Activated CD8-positive, alpha-beta memory T cell treated with anti-CD3 and anti-CD28 coated beads, Interleukin-2, amount 50 U/mL, for 4 hours (primary cell): ENCODE measurements around the gene GSX1.
"Not testable (repeated sequence)": the region's sequence is repeated elsewhere in the genome, so short reads cannot be mapped to it uniquely, and the experiment has no call there.

ENCODE experiments used
- DNase-seq: peaks from one replicate; pipeline ENCODE4 v3.0.0-alpha.2; 2020

Gene GSX1

GRCh38 chr13:27792393-27793218 lies at the start of gene GSX1:
TSS of gene GSX1 (plus strand) at chr13:27792483. CDS start at chr13:27792691, 208 bp downstream.
- no peak for DNase-seq

DNA sequence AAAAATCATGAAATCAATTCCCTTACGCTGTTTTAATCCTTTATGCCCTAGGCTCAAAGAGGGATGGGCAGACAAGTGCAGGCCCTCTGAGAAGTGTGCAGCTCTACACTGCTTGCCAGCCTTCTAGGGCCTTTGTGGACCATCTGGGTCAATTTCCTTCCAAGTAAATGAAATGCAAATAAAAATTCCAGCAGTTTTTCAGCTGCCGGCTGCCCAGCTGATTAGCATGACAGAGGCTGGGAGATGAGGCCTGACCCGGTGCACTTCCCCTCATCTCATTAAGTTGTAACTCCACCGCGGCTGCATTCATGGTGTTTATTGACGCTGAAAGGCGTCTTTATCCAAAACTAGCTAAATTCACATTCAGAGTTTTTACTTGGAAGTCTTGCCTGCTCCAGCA lies 47.5 kb upstream of the GSX1 start:
- no peak for DNase-seq

- DNase-seq = no peak
Observed at GRCh38 chr13:27745301-27745700, 47.0 kb upstream of the GSX1 start.

- not testable (repeated sequence) for DNase-seq
Observed at GRCh38 chr13:27748143-27748542, 44.1 kb upstream of the GSX1 start.

DNA sequence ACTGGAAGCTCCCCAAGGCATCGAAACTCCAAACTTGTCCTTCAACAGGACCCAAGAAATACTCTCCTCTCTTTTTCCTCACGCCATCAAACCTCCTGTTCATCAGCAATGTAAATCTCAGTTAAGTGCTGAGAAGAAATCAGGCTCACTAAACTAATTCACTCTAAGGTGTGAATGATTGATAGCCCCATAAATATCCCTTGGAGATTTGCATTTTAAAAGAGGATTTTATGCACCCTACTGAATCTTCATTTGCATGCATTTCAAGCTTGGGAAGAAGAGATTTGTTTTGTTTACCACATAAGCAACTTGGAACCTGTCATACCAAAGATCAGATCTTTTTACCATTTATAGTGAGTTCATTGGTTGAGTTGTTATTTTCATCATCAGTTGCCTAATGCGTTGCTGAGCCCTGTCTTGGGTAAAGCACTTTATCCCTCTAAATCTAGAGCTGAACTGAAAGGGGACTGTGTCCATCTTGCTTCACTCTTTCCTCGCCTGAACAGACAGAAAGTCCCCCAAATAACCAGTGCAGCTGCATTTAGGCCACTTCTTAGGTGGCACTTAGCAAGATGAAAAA lies 40.2 kb upstream of the GSX1 start:
- DNase-seq = no peak

DNA sequence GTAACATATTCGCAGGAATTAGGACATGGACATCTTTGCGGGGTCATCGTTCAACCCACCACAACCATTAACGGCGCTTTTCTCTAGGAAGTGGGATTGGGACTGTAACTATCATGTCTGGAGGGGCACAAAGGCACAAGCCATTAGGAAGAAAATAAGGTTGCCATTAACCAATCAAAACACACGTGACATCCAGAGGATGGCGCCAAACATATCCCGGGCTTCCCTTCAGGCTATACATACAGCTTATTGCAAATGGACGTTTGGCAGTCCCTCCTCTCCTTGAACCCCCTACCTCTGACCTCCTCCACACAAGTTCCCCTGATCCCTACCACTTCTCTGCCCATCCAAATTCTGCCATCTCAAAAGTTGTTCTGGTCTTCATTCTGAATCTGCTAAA lies 26.6 kb upstream of the GSX1 start:
- DNase-seq = no peak

DNA sequence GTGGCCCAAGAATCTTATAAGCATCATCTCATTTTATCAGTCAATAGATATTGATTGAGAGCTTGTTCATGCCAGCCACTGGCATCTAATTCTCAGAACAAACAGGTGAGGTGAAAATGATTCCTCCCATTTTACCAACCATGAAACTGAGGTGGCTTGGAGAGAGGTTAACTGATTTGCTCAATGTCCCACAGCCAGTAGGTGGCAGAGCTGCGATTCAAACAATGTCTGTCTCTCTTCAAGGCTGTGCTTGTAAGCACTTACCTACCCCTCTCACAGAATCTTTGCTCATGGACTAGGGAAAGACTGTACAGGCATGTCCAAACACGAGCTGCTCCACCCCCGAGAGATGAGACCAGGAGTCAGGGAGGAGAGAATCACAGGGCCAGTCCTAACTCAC lies 21.5 kb upstream of the GSX1 start:
- no peak for DNase-seq

- DNase-seq = no peak
Observed at GRCh38 chr13:27772651-27773425, 19.4 kb upstream of the GSX1 start.

DNA sequence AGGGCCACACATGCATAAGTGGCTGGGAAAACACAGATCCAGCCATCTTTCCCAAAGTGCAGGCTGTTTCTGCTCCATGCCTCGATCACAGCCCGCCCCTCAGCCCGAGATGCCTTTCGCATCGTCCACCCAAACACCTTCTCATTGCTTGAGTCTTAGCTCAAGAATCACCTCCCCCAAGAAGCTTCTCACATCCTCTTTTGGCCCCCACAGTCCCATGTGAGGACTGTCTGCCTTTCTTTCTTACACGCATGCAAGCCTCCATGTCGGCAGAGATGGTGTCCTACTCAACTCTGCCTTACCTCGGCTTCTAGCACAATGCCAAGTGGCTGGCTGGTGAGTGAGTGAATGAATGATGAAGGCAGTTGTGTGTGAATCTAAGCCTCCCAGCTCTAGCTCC lies 18.1 kb upstream of the GSX1 start:
- DNase-seq = no peak

DNA sequence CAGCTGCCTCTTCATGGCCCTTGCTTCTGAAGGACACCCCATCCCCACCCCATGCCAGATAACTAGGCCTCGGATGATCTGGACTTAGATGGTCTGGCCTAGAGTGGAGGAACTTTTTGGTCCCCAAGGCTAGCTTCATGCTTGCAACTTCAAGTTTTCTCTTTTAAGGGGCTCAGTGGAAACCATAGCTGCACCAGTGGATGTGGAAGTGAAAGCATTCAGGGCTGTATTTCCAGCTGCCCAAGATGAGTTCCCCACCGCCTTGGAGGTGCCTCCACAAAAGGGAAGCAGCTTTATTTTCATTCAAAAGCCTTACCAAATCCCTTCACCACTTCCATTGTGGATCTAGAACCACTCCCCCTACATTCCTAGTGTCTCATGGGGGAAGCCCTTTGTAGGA lies 17.6 kb upstream of the GSX1 start:
- no peak for DNase-seq

GRCh38 chr13:27775943-27776342 lies 16.3 kb upstream of the GSX1 start:
- DNase-seq = no peak

DNA sequence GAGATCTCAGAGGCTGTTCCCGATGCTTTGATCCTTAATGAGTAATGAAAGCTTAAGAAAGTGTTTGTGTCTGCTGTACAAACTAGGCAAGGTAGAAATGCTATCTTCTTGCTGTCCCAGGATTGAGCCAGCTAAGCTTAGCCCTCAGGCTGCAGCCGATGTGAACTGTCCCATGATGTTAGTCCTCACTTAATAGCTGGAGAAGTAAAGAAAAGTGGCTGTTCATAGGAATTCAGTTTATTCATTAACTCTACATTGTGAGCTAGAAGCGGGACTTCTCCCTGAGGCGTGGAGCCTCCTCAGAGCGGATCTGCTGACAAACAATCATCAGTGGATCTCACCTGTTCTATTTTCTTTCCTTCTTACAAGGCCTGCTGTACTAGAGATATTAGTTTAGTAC lies 10.1 kb upstream of the GSX1 start:
- no peak for DNase-seq

DNA sequence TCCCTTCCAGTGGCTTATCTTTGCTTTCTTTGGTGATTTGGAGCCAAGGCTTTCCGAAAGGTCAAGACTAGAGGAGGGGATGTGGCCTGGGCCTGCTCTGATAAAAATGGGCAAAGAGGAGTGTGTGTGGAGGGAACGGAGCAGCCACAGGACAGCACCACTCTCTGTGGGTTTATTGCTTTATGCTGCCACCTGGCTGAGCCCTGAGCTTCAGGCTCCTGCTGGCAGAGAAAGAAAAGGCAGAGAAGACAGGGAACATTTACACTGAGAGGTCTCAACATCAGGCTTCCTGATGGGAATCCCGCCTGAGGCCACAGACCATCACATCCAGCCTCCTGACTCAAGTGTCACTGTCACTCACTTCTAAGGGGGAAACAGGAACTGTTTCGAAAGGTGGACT lies 9.2 kb upstream of the GSX1 start:
- no peak for DNase-seq

DNA sequence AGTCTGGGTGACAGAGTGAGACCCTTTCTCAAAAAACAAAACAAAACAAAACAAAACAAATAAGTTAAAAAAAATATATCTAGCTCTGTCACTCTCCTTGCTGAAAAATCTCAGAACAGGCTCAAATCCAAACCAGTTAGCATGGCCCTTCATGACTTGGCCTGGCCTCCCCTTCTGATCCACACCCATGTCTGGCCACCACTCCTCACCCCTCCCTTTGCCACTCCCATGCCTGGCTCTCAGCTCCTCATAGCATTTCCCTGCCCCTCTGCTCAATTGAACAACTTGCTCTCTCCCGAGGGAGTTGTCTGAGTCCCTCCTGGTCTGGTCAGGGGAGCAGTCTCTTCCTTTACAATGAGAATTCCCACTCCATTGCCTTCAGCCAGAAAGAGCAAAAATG lies 4.0 kb upstream of the GSX1 start:
- no peak for DNase-seq

DNA sequence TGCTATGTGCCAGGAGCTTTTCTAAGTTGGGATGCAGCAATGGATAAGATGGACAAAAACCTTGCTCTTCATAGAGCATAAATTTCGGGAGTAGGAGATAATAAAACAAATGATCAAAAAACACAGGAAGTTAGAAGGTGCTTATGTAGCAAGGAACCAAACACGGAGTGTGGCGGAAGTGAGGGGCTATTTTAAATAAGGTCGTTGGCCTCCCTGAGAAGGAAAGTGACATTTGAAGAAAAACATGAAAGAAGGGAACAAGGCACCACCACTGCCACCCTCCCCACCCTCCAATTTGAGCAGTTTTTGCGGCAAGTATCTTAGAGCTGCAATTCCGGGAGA lies 3.2 kb upstream of the GSX1 start:
- DNase-seq = no peak

- no peak for DNase-seq
Observed at GRCh38 chr13:27789495-27790303, 2.6 kb upstream of the GSX1 start.

DNA sequence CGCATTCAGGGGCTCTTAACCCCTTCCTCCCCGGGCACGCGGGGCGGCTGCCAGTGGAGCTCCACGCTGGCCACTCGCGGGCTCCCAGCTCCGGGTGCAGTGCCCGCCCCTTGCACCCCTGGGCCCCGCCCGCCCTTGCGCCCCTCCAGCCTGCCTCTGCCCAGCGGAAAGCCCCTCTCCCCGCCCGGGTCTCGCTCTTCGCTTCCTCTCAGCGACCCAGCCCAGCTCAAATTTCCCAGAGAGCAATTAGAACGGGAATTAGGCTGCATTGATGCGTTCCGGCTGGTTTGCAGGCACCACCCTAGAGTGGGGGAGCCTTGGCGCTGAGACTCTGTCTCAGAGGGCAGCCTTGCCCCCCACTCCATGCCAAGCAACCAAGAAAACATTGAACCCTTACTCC lies 1.8 kb upstream of the GSX1 start:
- DNase-seq = no peak

DNA sequence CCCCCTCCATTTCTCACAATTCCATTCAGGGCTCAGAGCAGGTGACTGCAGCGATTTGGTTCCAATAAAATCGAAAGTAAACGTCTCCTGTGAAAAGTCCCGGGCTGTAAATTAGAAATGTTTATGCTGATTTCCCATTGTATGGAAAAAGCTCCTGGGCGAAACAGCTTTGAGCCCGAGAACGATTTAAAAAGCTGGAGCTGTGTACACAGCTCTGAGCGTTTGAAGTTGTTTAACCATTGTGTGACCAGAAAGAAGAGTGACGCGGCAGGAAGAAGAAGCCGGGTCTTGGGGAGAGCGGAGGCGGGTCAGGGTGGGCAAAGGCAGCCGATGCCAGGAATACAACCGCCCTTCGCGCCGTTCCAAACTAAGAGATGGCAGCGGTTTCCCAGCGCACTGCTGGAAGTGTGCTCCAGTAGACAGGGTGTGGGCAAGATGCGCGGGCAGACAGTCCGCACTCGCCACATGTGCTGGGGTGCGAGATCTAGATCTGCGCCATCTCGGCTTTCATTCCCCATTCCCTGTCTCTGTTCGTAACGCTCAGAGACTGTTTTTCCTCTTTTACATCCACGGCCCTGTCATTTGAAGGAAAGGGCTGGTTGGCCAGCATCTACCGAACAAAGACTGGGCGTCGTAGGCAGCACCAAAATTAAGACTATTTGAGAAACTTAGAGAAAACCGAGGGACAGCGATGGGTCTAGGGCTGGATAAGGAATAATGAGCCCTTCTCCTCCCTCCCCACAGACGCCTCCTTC lies 960 bp upstream of the GSX1 start:
- DNase-seq = no peak

DNA sequence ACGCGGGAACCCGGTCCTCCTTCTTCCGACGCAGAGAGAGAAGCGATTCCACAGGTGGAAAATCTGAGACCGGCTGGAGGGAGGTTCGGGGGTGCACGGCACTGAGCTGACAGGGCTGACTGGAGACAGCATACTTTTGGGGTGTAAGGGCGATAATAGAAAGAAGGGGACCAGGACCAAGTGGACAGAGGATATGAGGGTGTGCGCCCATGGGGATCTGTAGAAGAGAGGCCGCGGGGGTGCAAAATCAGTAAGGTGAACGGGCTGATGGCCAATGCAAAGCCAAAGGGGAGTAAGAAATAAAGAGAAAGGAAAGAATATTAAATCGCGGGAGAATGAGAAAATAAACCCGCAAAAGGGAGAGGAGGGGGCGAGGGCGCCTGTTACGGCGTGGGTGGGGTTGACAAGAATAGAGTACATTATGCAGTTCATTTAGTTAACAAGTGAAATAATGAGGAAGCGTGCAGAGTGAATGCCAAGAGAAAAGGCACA lies 336 bp upstream of the GSX1 start:
- no peak for DNase-seq

DNA sequence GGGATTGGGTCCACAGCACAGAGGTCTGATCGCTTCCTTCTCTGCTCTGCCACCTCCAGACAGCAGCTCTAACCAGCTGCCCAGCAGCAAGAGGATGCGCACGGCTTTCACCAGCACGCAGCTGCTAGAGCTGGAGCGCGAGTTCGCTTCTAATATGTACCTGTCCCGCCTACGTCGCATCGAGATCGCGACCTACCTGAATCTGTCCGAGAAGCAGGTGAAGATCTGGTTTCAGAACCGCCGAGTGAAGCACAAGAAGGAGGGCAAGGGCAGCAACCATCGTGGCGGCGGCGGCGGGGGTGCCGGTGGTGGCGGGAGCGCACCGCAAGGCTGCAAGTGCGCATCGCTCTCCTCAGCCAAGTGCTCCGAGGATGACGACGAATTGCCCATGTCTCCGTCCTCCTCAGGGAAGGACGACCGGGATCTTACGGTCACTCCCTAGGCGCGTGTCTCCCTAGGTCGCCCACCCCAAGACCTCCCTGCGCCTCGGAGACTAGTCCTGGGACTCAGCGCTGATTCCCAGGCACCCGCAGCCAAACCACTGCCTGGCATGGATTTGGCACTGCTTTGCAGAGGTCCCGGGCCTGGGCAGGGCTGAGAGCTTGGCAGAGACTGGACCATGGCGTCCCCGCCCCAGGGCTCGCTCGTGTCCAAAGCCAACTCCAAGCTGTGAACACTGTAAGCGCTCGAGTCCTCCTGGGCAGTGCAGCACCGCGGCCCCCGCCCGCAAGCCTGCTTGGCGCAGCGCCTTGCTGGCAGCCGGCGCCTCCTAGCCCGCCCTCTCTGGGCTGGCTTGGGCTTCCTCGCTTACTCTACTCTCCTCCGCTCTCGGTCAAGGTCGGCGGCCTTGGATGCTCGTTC lies 1.5 kb downstream of the GSX1 start:
- DNase-seq = no peak

DNA sequence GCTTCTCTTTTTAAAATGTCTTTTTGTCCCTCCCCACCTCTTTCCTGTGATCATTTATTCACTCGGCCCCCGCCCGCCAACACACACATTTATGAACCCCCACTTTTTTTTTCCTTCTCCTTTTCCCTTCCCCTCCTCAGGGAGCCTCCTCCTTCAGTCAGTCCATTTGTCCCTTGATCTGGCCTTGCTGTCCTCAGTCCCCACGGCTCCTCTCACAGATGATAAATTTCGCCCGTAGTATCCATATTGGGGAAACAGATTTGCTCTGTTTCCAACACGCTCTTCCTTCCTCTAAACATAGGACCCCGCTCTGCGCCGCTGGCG lies 2.0 kb downstream of the GSX1 start:
- DNase-seq = no peak
